Measurements from ENCODE around the gene TIGD4.
A peak's percentile ranks its signal among the peaks of the same experiment; 100 is the strongest.

TIGD4 gene

DNA sequence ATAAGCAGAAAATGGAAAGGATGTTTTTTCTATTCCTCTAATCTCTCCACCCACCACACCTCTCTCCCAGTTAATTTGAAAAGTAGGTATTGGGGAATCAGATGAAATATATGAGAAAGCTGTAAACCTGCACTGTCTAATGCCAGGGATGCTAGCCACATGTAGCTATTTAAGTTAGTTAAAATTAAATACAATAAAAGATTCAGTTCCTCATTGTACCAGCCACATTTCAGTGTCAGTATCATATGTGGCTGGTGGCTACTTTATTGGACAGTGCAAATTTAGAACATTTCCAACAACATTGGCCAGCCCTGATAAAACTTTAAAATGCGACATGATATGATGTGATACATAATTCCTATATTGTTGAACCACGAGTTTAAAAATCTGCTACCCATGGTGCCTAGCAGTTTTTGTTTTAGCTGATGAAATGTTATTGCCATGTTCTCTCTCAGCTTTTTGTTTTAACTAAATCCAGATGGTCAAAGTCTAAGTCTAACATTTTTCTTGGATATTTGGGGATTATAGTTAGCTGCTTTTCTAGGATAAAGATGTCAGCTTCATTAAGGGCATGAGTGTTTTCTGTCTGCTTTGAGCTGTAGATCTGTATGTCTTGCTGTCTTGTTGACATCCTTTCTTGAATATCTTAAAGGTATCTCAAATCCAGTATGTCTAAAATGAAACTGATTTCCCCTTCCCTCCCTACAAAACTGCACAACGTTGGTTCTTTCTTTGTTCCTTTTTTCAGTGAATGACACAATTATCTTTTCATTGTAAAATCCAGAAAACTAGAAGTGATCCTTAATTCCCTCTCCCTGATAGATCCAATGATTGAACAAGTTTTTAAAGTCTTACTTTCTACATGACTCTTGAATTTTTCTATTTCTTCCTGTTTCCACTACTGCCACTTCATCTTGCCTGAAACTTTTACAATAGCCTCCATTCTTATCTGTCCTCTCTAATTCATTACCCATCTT lies 6.4 kb upstream of the TIGD4 start:
- TF ChIP-seq, protein P1, sequence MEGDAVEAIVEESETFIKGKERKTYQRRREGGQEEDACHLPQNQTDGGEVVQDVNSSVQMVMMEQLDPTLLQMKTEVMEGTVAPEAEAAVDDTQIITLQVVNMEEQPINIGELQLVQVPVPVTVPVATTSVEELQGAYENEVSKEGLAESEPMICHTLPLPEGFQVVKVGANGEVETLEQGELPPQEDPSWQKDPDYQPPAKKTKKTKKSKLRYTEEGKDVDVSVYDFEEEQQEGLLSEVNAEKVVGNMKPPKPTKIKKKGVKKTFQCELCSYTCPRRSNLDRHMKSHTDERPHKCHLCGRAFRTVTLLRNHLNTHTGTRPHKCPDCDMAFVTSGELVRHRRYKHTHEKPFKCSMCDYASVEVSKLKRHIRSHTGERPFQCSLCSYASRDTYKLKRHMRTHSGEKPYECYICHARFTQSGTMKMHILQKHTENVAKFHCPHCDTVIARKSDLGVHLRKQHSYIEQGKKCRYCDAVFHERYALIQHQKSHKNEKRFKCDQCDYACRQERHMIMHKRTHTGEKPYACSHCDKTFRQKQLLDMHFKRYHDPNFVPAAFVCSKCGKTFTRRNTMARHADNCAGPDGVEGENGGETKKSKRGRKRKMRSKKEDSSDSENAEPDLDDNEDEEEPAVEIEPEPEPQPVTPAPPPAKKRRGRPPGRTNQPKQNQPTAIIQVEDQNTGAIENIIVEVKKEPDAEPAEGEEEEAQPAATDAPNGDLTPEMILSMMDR (IDR thresholded peaks at IDR 0.05; ENCODE audit: low read depth, low read length, missing control alignments), result no peak
- no peak for DNase-seq (ENCODE audit: low read depth)
- H3K4me3 ChIP-seq (ENCODE audit: low read depth, low read length), result no peak overlapping the region
- in situ Hi-C loops (cut with HindIII; ENCODE audit: low sequenced_read_pairs), result no loop called here

DNA sequence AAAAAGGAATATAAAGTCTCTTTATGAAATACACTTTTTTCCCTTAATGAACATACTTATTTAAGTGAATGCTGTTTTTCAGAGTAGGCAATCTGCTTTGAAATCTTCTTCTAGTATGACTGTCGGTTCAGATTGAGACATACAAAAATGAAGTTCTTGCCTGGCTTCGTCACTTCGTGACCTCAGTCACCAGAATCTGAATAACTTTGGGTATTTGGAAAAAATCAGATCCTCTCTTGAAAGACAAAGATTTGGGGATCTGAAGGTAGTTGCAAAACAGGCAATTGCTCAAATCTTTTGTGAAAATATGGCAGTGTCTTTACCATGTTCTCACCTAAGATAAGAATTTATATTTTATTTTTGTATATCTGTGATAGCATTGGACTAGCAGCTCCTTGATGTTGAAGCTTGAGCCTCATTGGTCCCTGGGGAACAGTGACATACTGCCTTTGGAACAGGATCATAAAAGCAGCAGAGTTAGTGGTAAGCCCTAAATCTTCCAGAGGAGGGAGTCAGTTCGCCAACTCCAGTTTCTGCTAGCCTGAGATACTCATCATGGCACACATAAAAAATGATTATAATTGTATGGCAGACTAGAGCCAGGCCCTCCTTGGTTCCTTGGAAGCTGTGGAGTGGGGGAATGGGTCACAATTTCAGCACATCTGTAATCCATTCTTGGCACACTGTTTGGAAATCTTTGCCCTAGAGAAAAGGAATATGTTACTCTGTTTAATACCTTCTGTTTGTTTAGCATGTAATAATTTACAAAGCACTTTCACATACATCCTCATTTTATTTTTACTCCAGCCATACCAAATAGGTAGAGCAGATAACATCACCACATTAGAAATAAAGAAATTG lies 5.2 kb upstream of the TIGD4 start:
- TF ChIP-seq, protein P1 (IDR thresholded peaks at IDR 0.05; ENCODE audit: low read depth, low read length, missing control alignments), result no peak
- in situ Hi-C loops (cut with HindIII; ENCODE audit: low sequenced_read_pairs), result no loop called here
- H3K4me3 ChIP-seq (ENCODE audit: low read depth, low read length), result no peak overlapping the region
- no peak for DNase-seq (ENCODE audit: low read depth)

DNA sequence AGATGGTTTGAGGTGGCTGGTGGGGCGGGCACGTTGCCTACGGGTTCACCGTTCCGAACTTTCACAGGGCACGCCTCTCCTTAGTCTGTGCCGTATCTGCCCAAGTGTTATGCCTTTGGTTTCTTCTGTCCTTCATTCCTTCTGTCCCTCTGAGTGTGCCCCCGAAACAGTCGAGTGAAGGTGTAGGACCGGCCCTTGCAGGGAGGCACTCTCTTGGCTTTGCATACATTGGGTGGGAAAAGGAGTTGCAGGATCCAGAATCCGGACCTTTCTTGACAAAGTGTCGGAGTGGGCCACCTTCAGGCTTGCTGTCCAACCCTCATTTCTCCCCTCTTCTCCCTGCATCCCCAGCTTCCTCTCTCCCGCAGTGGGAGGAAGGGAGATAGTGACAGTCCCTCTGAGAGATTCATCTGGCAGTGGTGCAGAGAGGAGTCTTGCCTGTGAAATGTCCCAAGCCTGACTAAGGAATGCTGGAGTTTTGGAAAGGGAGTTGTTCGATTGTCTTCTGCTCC lies 793 bp upstream of the TIGD4 start:
- H3K4me3 ChIP-seq (ENCODE audit: low read depth, low read length), result peak overlapping the region; percentile 84

DNA sequence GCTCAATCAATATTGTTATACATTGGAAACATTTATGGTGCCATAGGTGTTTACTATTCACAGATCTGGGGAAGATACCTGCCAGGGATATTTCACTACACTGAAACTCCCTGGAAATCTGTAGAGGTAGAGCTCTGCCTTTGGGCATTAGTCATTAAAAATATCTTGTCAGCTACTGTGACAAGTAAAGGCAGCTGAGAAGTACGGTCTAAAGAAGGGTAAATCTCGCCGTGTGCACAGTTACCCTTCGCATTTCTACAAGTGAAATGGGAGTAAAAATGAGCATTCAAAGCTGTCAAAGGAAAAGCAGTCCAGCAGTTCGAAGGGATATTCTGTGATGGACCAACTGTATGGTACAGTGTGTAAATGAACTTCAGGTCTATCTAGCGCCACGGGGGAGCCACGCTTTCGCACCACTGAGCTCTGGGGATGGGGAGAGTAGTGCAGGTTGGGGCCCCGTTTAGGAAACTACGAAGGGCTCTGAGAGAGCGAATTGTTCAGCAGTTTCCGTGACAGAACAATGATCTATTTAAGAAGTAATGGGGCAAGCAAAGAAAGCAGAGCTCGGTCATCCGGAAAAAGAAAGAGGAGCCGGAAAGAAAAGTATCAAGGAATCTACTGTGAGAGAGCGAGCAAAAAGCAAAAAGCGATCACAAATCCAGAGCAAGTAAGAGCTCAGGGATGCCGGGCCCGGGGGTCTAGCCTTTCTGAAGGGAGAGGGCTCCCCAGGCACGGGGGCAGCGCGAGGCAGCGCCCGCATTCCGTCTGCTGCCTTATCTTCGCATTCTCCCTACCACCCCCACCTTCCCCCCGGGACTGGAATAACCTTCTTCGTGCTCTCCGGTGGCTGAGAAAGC lies 646 bp downstream of the TIGD4 start:
- peak overlapping the region; percentile 84 for H3K4me3 ChIP-seq (ENCODE audit: low read depth, low read length)
- TF ChIP-seq, protein P1 (IDR thresholded peaks at IDR 0.05; ENCODE audit: low read depth, low read length, missing control alignments), result no peak
- in situ Hi-C loops (cut with HindIII; ENCODE audit: low sequenced_read_pairs), result no loop called here
- no peak for DNase-seq (ENCODE audit: low read depth)

More for the DNA sequence above, 793 bp upstream of the TIGD4 start:
- no peak for DNase-seq (ENCODE audit: low read depth)
- TF ChIP-seq, protein P1 (IDR thresholded peaks at IDR 0.05; ENCODE audit: low read depth, low read length, missing control alignments), result no peak
- in situ Hi-C loops (cut with HindIII; ENCODE audit: low sequenced_read_pairs), result no loop called here

DNA sequence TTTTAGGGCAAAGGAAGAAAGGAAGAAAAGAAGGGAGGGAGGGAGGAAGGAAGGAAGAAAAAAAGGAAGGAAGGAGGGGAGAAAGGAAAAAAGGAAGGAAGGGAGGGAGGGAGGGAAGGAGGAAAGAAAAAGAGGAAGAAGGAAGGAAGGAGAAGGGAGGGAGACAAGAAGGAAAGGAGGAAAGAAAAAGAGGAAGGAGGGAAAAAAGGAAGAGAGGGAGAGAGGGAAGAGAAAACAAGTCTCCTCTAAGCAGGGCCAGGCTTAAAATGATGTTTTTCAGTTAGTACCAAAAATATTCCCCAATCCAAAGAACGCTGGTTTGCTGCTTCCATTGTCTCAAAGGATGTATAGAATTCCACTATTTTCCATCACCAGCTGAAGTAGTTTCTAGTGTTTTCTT lies 2.0 kb downstream of the TIGD4 start:
- no peak for DNase-seq (ENCODE audit: low read depth)
- in situ Hi-C loops (cut with HindIII; ENCODE audit: low sequenced_read_pairs), result no loop called here
- H3K4me3 ChIP-seq (ENCODE audit: low read depth, low read length), result no peak overlapping the region
- TF ChIP-seq, protein P1 (IDR thresholded peaks at IDR 0.05; ENCODE audit: low read depth, low read length, missing control alignments), result no peak
